ENCODE measurements around the gene COX5B. TPM values are rescaled to one million over a fixed set of nuclear protein-coding genes. Genes with fewer than 3 reads are reported as not detected.
A peak's percentile ranks its signal among the peaks of the same experiment; 100 is the strongest.

COX5B gene
- polyA plus RNA-seq, 1 donor (not counting 4 experiments of a cell fraction or from before 2014, with no cell fraction given): 311 TPM

GRCh38 chr2:97645112-97645694, 659 bp upstream of the COX5B start:
- H3K4me1 ChIP-seq (ENCODE audit: control insufficient read depth, extremely low read depth, insufficient read depth, low read length): peaks cover 6% of the 10 kb centered on the region
- H3K9ac ChIP-seq (ENCODE audit: control insufficient read depth, extremely low read depth, insufficient read depth, low read length): peak overlapping the region; percentile 94
- H3K4me3 ChIP-seq (ENCODE audit: control insufficient read depth in 2 of 3, extremely low read depth in 1 of 3, insufficient read depth in 2 of 3, low read depth in 1 of 3, low read length in 3 of 3): peak overlapping the region; percentile 71 to 99 (median 92)
- H3K4me2 ChIP-seq (ENCODE audit: control insufficient read depth, extremely low read depth, insufficient read depth, low read depth, low read length): peak overlapping the region; percentile 97
- H2AFZ ChIP-seq (ENCODE audit: control insufficient read depth, low read length): peak overlapping the region; percentile 92
- H3K27ac ChIP-seq (ENCODE audit: control insufficient read depth, insufficient read depth, low read length): peak overlapping the region; percentile 65
- no peaks in the 10 kb centered on the region for H3K9me1 ChIP-seq (ENCODE audit: control insufficient read depth, extremely low read depth, insufficient read depth, low read length)
- TF ChIP-seq EZH2 (IDR thresholded peaks at IDR 0.05; ENCODE audit: low read length) (no peak), CTCF (optimal IDR thresholded peaks at IDR 0.05 in 1 of 3, IDR thresholded peaks at IDR 0.05 in 1 of 3, conservative IDR thresholded peaks at IDR 0.05 in 1 of 3; ENCODE audit: extremely low read depth in 1 of 3, insufficient read depth in 2 of 3, low read length in 3 of 3) (no peak)
- no peaks in the 10 kb centered on the region for H3K27me3 ChIP-seq (ENCODE audit: control insufficient read depth, extremely low read depth, insufficient read depth, low read length)
- no peaks in the 10 kb centered on the region for H4K20me1 ChIP-seq (ENCODE audit: control insufficient read depth, extremely low read depth, insufficient read depth, low read length)
- FAIRE-seq: no peak
- H3K79me2 ChIP-seq (ENCODE audit: control insufficient read depth, insufficient read depth, low read length): peaks cover 14% of the 10 kb centered on the region
- H3K9me3 ChIP-seq (ENCODE audit: control insufficient read depth, low read depth, low read length): no peaks in the 10 kb centered on the region
- dilution Hi-C loops (cut with MboI; ENCODE audit: extremely low pct_ligation_motif_present, low sequenced_read_pairs): no loop called here
- H3K36me3 ChIP-seq (ENCODE audit: control insufficient read depth in 2 of 2, extremely low read depth in 1 of 2, insufficient read depth in 2 of 2, low read length in 2 of 2): peaks cover 10 to 15% of the 10 kb centered on the region in 2 experiments
- DNase-seq (ENCODE audit: low read depth, low spot score): no peak

GRCh38 chr2:97646977-97647376, 1.1 kb downstream of the COX5B start:
- FAIRE-seq: no peak

More at GRCh38 chr2:97646977-97647376, 1.1 kb downstream of the COX5B start:
- dilution Hi-C loops (cut with MboI; ENCODE audit: extremely low pct_ligation_motif_present, low sequenced_read_pairs): no loop called here
- Histone ChIP-seq H3K4me2 (ENCODE audit: control insufficient read depth, extremely low read depth, insufficient read depth, low read depth, low read length) (peak overlapping the region; percentile 71), H3K79me2 (ENCODE audit: control insufficient read depth, insufficient read depth, low read length) (peaks cover 14% of the 10 kb centered on the region), H3K4me1 (ENCODE audit: control insufficient read depth, extremely low read depth, insufficient read depth, low read length) (peaks cover 6% of the 10 kb centered on the region), H3K27me3 (ENCODE audit: control insufficient read depth, extremely low read depth, insufficient read depth, low read length) (no peaks in the 10 kb centered on the region), H4K20me1 (ENCODE audit: control insufficient read depth, extremely low read depth, insufficient read depth, low read length) (no peaks in the 10 kb centered on the region), H3K9ac (ENCODE audit: control insufficient read depth, extremely low read depth, insufficient read depth, low read length) (peak overlapping the region; percentile 94), H3K36me3 (ENCODE audit: control insufficient read depth in 2 of 2, extremely low read depth in 1 of 2, insufficient read depth in 2 of 2, low read length in 2 of 2) (peaks cover 10 to 15% of the 10 kb centered on the region in 2 experiments), H3K27ac (ENCODE audit: control insufficient read depth, insufficient read depth, low read length) (no peak overlapping the region), H2AFZ (ENCODE audit: control insufficient read depth, low read length) (no peak overlapping the region), H3K4me3 (ENCODE audit: control insufficient read depth in 2 of 3, extremely low read depth in 1 of 3, insufficient read depth in 2 of 3, low read depth in 1 of 3, low read length in 3 of 3) (peak overlapping the region; percentile 71 to 99 (median 92)), H3K9me3 (ENCODE audit: control insufficient read depth, low read depth, low read length) (no peaks in the 10 kb centered on the region), H3K9me1 (ENCODE audit: control insufficient read depth, extremely low read depth, insufficient read depth, low read length) (no peaks in the 10 kb centered on the region)
- DNase-seq (ENCODE audit: low read depth, low spot score): no peak
- TF ChIP-seq EZH2 (IDR thresholded peaks at IDR 0.05; ENCODE audit: low read length) (no peak), CTCF (optimal IDR thresholded peaks at IDR 0.05 in 1 of 3, IDR thresholded peaks at IDR 0.05 in 1 of 3, conservative IDR thresholded peaks at IDR 0.05 in 1 of 3; ENCODE audit: extremely low read depth in 1 of 3, insufficient read depth in 2 of 3, low read length in 3 of 3) (no peak)
